HepG2 (cell line): Measurements from ENCODE around the gene NDUFAF8. TPM values are rescaled to one million over a fixed set of nuclear protein-coding genes. Genes with fewer than 3 reads are reported as not detected.
A peak's percentile ranks its signal among the peaks of the same experiment; 100 is the strongest.

Source experiments
- ATAC-seq: fragments of 200-7000 bp; cut with Tn5 transposase; 3 replicates; pipeline ENCODE4 v1.9.1; 2020; ENCODE audit warnings: mild to moderate bottlenecking, moderate library complexity
- BruUV-seq: library from RNA; stranded (reverse); fragments of 400-500 nt; replicated peaks from 2 replicates; lab custom pipeline; 2021; lab: Mats Ljungman, UMichigan
- CTCF ChIA-PET: fragments of 300-600 bp; formaldehyde crosslinking; extraction: SDS; loops from one replicate; lab custom pipeline; 2021; ENCODE audit warnings: low total read pairs, inconsistent platforms, low intra/inter-chr PET ratio; lab: Yijun Ruan, JAX
- POLR2A ChIA-PET: fragments of 350-600 bp; sonication (Branson Sonifier 250); formaldehyde crosslinking; loops from one replicate; lab custom pipeline; 2020; ENCODE audit warnings: antibody characterized with exemption, inconsistent platforms; lab: Yijun Ruan, JAX
- DNase-seq: peaks from one replicate; pipeline ENCODE4 v3.0.0-alpha.2; 2015; ENCODE audit warnings: low spot score
- FAIRE-seq: peaks from 3 replicates; lab custom pipeline; 2011; peaks lifted over from hg19 to GRCh38; lab: Jason Lieb, UNC
- H2AFZ ChIP-seq: one replicate; pipeline ENCODE4 v1.6.1; 2011; ENCODE audit warnings: low read length, inconsistent platforms
- H3K27ac ChIP-seq: fragments of 300-600 bp; 3 replicates; pipeline ENCODE4 v1.8.0; 2011; ENCODE audit warnings: mixed run types, mild to moderate bottlenecking, mixed read lengths, low read length, inconsistent platforms; ENCODE audit not compliant: insufficient read depth; ENCODE audit errors: extremely low read length
- H3K27me3 ChIP-seq, 2 experiments: fragments of 200-600 bp in 1 of 2; 2 replicates in 1 of 2; 3 replicates in 1 of 2; pipeline versions ENCODE4 v1.6.0 to v1.8.0; 2011; ENCODE audit warnings: low read length in 2 of 2, mild to moderate bottlenecking in 2 of 2, moderate library complexity in 2 of 2, inconsistent platforms in 1 of 2; ENCODE audit not compliant: insufficient read depth in 2 of 2, control insufficient read depth in 1 of 2
- H3K36me3 ChIP-seq, 2 experiments: fragments of 200-600 bp in 1 of 2; replicated peaks in 1 of 2; 2 replicates in 1 of 2; 3 replicates in 1 of 2; pipeline versions ENCODE4 v1.5.1 to v1.8.0; 2011; ENCODE audit warnings: low read length in 2 of 2, inconsistent platforms in 1 of 2; ENCODE audit not compliant: insufficient read depth in 2 of 2, control insufficient read depth in 1 of 2
- H3K4me1 ChIP-seq: 2 replicates; pipeline ENCODE4 v1.5.1; 2012; ENCODE audit warnings: low read length, inconsistent platforms; ENCODE audit not compliant: insufficient read depth
- H3K4me2 ChIP-seq: 2 replicates; pipeline ENCODE4 v1.6.0; 2011; ENCODE audit warnings: low read depth, low read length, inconsistent platforms
- H3K4me3 ChIP-seq, 3 experiments: fragments of 200-600 bp in 1 of 3; sonication (generic), shearing (Covaris generic) in 1 of 3; replicated peaks in 1 of 3; 2 replicates each; pipeline ENCODE4 v1.5.1; 2011 to 2016; ENCODE audit warnings: low read length in 3 of 3, inconsistent platforms in 2 of 3, low read depth in 2 of 3, mild to moderate bottlenecking in 2 of 3, control low read depth in 1 of 3, mixed read lengths in 1 of 3; ENCODE audit not compliant: insufficient read depth in 1 of 3
- H3K79me2 ChIP-seq: one replicate; pipeline ENCODE4 v1.6.1; 2011; ENCODE audit warnings: low read length, inconsistent platforms; ENCODE audit not compliant: insufficient read depth
- H3K9ac ChIP-seq: 2 replicates; pipeline ENCODE4 v1.6.0; 2011; ENCODE audit warnings: mild to moderate bottlenecking, low read depth, low read length, inconsistent platforms; ENCODE audit not compliant: insufficient read depth
- H3K9me3 ChIP-seq: 2 replicates; pipeline ENCODE4 v1.5.1; 2012; ENCODE audit warnings: mild to moderate bottlenecking, low read length
- H4K20me1 ChIP-seq: 2 replicates; pipeline ENCODE4 v1.6.0; 2011; ENCODE audit warnings: inconsistent platforms, mild to moderate bottlenecking, low read length, moderate library complexity; ENCODE audit not compliant: insufficient read depth
- AGO2 ChIP-seq: fragments of 200-400 bp; formaldehyde crosslinking; optimal IDR thresholded peaks from 2 replicates; pipeline ENCODE3; 2017; ENCODE audit warnings: mild to moderate bottlenecking, low read depth, low read length, moderate library complexity
- DNMT1 ChIP-seq: sonication (generic); formaldehyde crosslinking; IDR thresholded peaks from 2 replicates; pipeline ENCODE4 v1.5.1; 2020; ENCODE audit warnings: mild to moderate bottlenecking, missing genetic modification reagents
- ELF1 ChIP-seq: sonication (generic); formaldehyde crosslinking; IDR thresholded peaks from 2 replicates; pipeline ENCODE4 v1.4.0; 2020; ENCODE audit warnings: missing genetic modification reagents
- FUBP1 ChIP-seq: sonication (generic); formaldehyde crosslinking; IDR thresholded peaks from 2 replicates; pipeline ENCODE4 v1.5.1; 2020; ENCODE audit warnings: missing genetic modification reagents, mild to moderate bottlenecking, borderline replicate concordance
- HNRNPL ChIP-seq: fragments of 200-400 bp; formaldehyde crosslinking; IDR thresholded peaks from 2 replicates; pipeline ENCODE4 v1.6.1; 2017; ENCODE audit warnings: mild to moderate bottlenecking, low read depth, low read length
- MAZ ChIP-seq, 2 experiments: sonication (generic) in 1 of 2; formaldehyde crosslinking in 1 of 2; IDR thresholded peaks; 2 replicates each; pipeline versions ENCODE4 v1.5.0 to v1.6.1; 2012 to 2020; ENCODE audit warnings: low read depth in 2 of 2, mild to moderate bottlenecking in 2 of 2, borderline replicate concordance in 1 of 2, improper control_type of control experiment in 1 of 2, low read length in 1 of 2, missing genetic modification reagents in 1 of 2, moderate library complexity in 1 of 2
- MXD3 ChIP-seq: IDR thresholded peaks from 2 replicates; pipeline ENCODE4 v1.6.1; 2016; ENCODE audit warnings: mild to moderate bottlenecking, missing biosample characterization, missing genetic modification reagents
- PITX1 ChIP-seq: sonication (generic); formaldehyde crosslinking; IDR thresholded peaks from 2 replicates; pipeline ENCODE4 v1.5.1; 2020; ENCODE audit warnings: mild to moderate bottlenecking, missing genetic modification reagents
- ZBTB7A ChIP-seq: sonication (generic); formaldehyde crosslinking; IDR thresholded peaks from 2 replicates; pipeline ENCODE4 v1.8.0; 2022; ENCODE audit warnings: mild to moderate bottlenecking, missing genetic modification reagents
- ZNF260 ChIP-seq: sonication (generic); formaldehyde crosslinking; IDR thresholded peaks from 2 replicates; pipeline ENCODE4 v1.4.0; 2020; ENCODE audit warnings: missing genetic modification reagents, low read depth, mild to moderate bottlenecking, borderline replicate concordance
- ZNF674 ChIP-seq: sonication (generic); formaldehyde crosslinking; IDR thresholded peaks from 2 replicates; pipeline ENCODE4 v1.5.0; 2020; ENCODE audit warnings: low read depth, mild to moderate bottlenecking, missing genetic modification reagents
- WGBS: methylation state at CpG from one replicate; pipeline ENCODE4 v1.1.6; 2017; ENCODE audit warnings: low lambda C conversion rate; 5-methylcytosine and 5-hydroxymethylcytosine counted together
- in situ Hi-C: cut with HindIII; loops from 2 replicates; pipeline ENCODE4 v1.10.0; 2017; ENCODE audit warnings: low pct_unique_long_range_greater_than_20kb; ENCODE audit not compliant: extremely low pct_ligation_motif_present
- intact Hi-C: fragments of 100-400 bp; cut with micrococcal nuclease; formaldehyde crosslinking; loops from one replicate; pipeline ENCODE4 v1.10.0; 2022; ENCODE audit not compliant: unreplicated experiment
- polyA plus RNA-seq, 8 experiments: library from polyadenylated mRNA; depleted of rRNA in 3 of 8; stranded (reverse) in 7 of 8; unstranded in 1 of 8; fragments of >200 nt; fragmentation: Illumina TruSeq in 4 of 8; extraction: Trizol in 4 of 8; gene quantifications; 2 replicates each; pipeline versions ENCODE4 v1.2.1 to v1.2.3, GENCODE V29; 2011 to 2016; ENCODE audit warnings: low read depth in 4 of 8, missing spikeins in 1 of 8, mixed read lengths in 1 of 8; ENCODE audit not compliant: insufficient read depth in 1 of 8
- total RNA-seq, 5 experiments: library from RNA; depleted of rRNA; stranded (reverse); fragments of >200 nt; fragmentation: Illumina TruSeq; extraction: Trizol; gene quantifications; 2 replicates each; pipeline ENCODE4 v1.2.3, GENCODE V29; 2016; ENCODE audit warnings: low read depth in 1 of 5

NDUFAF8 gene
- total and polyA plus RNA-seq, 2 of the 13 experiments (the other 11 are each of a cell fraction or from before 2014, with no cell fraction given), result 75.6 to 233 TPM

DNA sequence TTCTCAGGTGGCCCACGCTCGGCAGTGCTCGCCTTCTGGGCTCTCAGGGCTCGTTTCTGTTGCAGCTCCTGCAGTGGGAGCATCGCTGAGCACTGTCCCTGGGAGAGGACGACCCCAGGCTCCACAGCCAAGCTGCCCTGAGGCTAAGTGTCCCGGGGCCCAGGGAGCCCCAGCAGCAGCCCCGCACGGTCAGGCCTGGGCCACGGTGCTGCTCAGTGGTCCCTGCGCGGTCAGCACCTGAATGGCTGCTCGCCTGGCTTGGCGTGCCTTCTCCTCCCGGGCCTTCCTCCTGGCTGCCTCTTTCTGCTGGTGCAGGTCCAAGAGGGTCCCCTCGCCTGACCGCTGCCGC is 39.7 kb upstream of the NDUFAF8 start:
- intact Hi-C loops, result no loop called here
- FAIRE-seq (no peak), DNase-seq (no peak)
- no peaks in the 10 kb centered on the region for H3K27me3 ChIP-seq
- POLR2A ChIA-PET, result no interaction called here
- no peak overlapping the region for H3K27ac ChIP-seq
- peaks cover 17 to 45% of the 10 kb centered on the region in 2 experiments; a peak in 4 of 5 replicates for H3K36me3 ChIP-seq
- H3K79me2 ChIP-seq, result no peaks in the 10 kb centered on the region
- H3K9ac ChIP-seq, result no peak overlapping the region
- H4K20me1 ChIP-seq, result no peaks in the 10 kb centered on the region; the same call in 1 of the 2 replicates
- no TSS peak for BruUV-seq
- H3K4me1 ChIP-seq, result no peaks in the 10 kb centered on the region
- no peak for TF ChIP-seq PITX1 (CRISPR knock-in tag)
- TF ChIP-seq MXD3, result 0 out of 2 replicates have a peak, but pooled peaks have one; percentile 41
- TF ChIP-seq ZNF260 (CRISPR knock-in tag), result no peak
- TF ChIP-seq AGO2, result peak; percentile 18
- TF ChIP-seq FUBP1 (CRISPR knock-in tag), result no peak
- no peak for TF ChIP-seq ELF1 (CRISPR knock-in tag)
- TF ChIP-seq MAZ (IDR thresholded peaks at IDR 0.05; ENCODE audit: borderline replicate concordance, low read depth, low read length), result no peak
- no peak for TF ChIP-seq MAZ (CRISPR knock-in tag; IDR thresholded peaks at IDR 0.05; ENCODE audit: low read depth)
- 0 out of 2 replicates have a peak, but pooled peaks have one; percentile 54 for TF ChIP-seq DNMT1 (CRISPR knock-in tag)
- TF ChIP-seq HNRNPL, result no peak
- TF ChIP-seq ZNF674 (CRISPR knock-in tag), result no peak
- no peak for TF ChIP-seq ZBTB7A (CRISPR knock-in tag)
- TF ChIP-seq, all 625 proteins: peak for 3
- whole genome bisulfite sequencing, result 89% methylated on average over 5 of the region's 18 CpGs
- in situ Hi-C loops, result no loop called here
- no peak overlapping the region for H2AFZ ChIP-seq
- no peak overlapping the region for H3K4me3 ChIP-seq
- CTCF ChIA-PET, result no interaction called here
- no peak for ATAC-seq
- H3K9me3 ChIP-seq, result no peaks in the 10 kb centered on the region
- no peak overlapping the region for H3K4me2 ChIP-seq
